GM21717 (cell line): ENCODE measurements around the gene MTOR.

Experiments
- ATAC-seq: cut with Tn5 transposase; IDR thresholded peaks from one replicate; pipeline ENCODE4 v1.9.1; 2021; ENCODE audit warnings: mild to moderate bottlenecking, moderate library complexity; ENCODE audit not compliant: unreplicated experiment

The MTOR gene

DNA sequence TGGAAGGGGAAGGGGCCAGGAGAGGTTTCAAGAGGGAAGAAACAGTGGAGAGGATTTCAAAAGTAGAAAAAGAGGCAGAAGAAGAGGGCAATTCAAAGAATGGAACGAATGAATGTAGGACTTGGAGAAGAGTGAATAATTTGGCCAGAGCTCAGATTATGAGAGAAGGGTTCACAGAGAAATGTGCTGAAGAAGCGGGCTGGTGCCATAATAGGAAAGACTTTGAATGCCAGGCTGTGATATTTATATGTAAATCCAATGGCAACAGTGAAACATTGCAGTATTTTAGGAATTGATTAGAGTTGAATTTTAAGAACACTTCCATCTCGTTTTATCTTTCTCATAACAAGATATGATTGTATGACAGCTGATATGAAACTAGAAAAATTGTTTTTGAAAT lies 109.2 kb downstream of the MTOR start:
- ATAC-seq = no peak

DNA sequence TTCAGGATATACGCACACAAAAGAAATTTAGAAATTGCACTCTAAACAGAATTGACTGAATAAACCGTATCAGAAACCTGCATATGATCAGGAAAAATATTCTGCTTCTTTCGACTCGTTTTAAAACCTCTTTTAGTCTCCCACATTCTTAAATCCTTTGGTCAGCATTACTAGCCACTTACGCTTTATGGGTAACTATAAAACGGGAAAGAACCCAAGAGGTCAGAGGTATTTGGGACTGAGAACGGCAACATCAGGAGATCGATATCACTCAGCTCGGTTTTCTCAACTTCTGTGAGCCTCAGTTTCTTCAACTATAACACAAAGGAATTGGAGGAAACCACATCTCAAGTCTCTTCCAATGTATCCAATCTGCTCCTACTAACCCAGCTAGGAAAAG lies 109.6 kb downstream of the MTOR start:
- no peak for ATAC-seq

DNA sequence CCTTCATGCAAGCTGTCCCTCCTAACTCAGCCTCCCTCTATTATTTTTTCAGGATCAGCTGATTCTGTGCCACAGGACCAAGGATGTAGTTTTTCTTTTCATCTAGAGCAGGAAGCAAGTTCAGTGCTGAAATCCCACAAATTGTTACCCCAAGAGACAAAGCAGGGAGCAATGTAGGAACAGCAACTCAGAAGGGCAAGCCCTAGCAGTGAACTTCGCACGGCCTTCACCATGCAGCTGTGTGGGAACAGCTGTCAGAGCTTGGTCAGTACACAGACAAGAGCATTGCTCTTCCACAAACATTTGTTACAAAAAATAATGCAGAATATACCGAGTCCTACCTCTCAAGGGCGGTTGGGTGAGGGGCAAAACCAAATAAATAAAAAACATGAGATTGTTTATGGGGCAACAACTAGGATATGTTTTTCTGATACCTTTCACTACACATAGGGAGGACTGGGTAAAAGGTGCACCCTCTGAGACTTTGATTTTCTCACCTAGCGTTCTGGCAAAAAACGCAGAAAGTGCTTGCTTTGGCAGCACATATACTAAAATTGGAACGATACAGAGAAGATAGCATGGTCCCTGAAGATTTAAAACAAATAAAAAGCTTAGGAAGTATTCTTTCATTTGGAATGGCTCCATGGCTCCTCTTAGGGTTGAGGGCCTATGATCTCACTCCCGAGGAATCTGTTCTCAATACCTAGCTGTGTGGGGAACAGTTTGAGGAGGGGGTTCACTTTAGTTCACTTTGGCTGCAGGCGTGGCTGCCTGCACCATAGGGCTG lies 110.3 kb downstream of the MTOR start:
- no peak for ATAC-seq

- no peak for ATAC-seq
Measured at GRCh38 chr1:11151114-11151513, 111.2 kb downstream of the MTOR start.

- ATAC-seq = no peak
Measured at GRCh38 chr1:11150326-11150725, 112.0 kb downstream of the MTOR start.

- ATAC-seq = no peak
Measured at GRCh38 chr1:11147197-11147770, 115.1 kb downstream of the MTOR start.

DNA sequence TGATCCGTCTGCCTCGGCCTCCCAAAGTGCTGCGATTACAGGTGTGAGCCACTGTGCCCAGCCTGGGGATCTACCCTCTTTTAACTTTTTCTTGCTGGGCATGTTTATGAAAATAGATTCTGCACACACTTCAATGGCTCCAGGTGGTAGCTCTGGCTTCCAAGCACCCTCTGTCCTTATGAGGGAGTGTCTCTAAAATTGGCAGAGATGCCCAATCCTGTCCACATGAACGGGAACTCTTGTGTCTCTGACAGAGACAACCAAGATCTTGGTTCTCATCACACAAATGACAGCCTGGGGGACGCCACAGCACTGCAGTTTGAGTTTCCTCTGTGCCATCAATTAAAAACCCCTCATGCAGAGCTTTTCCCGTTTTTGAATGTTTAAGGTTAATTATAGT lies 116.6 kb downstream of the MTOR start:
- no peak for ATAC-seq

DNA sequence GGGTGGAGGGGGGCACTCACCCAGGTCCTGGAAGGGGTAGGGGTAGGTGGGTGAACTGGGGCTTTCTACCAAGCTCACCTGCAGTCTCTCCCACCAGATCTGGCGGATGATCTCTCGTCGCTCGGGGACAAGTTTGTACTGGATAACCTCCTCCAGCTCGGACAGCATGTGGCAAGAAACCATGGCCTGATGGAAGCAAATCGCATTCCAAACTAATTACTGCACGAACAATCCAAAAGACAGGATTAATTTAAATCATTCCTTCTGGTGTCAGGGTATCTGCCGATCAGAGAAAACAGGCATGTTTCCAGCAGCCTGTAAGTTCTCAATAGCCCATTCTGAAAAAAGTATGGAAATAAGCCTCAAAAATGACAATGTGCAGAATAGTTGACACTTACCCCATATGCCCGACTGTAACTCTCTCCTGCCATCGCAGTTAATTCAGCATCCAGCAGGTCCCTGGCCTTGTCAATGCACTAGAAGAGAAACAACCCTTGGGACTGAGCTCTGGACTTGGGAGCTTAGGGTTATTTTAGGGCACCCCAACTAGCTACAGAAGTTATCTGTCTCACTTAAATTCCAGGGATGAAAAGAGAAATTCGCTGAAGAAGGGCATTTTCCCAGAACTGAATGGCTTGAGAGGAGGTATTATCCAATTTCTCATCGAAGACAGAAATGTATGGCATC lies 117.6 kb downstream of the MTOR start:
- no peak for ATAC-seq

- no peak for ATAC-seq
Measured at GRCh38 chr1:11143907-11144306, 118.4 kb downstream of the MTOR start.

- ATAC-seq = no peak
Measured at GRCh38 chr1:11143401-11143800, 119.0 kb downstream of the MTOR start.

DNA sequence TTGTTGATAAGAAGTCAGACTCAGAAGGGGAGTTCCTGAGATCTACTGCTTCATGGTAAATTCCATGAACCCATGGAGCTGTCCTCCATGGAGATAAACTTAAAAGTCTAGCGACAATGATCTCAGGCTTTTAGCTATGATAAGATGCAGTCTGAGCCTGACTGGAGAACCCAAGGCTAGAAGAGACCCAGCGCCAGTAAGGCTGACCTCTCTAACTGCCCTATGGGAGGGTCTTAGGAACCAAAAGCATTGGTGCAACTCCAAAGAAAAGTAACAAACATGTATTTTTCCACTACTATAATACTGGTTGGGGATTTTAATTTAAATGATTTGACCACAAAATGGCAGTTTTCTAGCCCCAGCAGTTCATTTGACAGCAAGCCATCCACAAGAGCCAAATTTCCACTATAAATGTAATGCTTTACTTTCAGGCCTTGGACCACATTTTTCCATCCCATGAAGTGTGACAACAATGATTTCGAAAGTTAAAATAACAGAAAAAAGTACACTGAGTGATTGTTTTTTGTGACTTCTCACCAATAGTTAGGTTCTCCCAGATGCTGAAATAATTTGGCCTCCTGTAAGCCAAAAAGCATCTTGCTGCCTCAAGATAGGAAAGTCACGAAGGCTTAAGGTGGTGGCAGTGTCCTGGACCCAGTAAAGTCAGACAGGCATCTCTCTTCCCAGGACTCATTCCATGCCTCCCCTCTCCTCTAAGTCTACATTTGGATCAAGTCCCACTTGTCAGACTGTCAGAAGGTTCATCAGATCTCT lies 119.5 kb downstream of the MTOR start:
- ATAC-seq = no peak

DNA sequence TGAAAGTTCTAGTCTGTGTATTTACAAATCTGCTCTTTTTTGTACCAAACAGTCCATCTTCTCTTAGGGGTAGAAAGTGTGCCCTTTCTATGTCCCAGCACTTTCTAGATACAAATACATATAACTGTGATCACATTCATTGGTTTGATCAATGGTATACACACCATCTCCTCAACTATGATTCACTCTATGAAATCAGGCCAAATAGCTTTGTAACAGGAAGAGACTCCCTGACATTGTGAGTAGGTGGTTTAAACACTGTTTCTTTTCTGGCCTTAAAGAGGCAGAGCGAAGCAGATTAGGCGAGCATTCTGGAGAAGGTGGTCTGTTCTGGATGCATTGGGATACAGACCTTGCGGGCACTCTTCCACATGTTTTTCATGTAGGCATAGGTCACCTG lies 123.4 kb downstream of the MTOR start:
- ATAC-seq = no peak

DNA sequence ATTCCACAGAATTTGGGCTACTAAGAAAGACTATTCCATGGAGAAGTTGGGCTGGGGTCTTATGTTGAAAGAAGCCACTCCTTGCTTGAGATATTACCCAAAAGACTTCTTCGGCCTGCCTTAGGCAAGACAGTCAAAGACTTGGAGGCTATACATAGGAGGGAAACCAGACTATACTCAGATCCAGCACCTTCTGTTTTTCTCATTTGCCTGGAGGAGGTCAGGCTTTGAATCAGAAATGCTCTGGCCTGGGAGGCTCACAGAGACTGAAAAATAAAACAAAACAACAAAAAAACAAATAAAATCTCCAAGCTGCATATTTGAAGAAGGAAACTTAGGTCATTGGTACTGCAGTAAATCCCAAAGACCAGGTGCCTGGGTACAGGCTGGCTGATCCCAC lies 124.3 kb downstream of the MTOR start:
- no peak for ATAC-seq

GRCh38 chr1:11134898-11135266 lies 127.5 kb downstream of the MTOR start:
- no peak for ATAC-seq

GRCh38 chr1:11134251-11134897 lies 128.0 kb downstream of the MTOR start:
- no peak for ATAC-seq

GRCh38 chr1:11132563-11133293 lies 129.6 kb downstream of the MTOR start:
- no peak for ATAC-seq

DNA sequence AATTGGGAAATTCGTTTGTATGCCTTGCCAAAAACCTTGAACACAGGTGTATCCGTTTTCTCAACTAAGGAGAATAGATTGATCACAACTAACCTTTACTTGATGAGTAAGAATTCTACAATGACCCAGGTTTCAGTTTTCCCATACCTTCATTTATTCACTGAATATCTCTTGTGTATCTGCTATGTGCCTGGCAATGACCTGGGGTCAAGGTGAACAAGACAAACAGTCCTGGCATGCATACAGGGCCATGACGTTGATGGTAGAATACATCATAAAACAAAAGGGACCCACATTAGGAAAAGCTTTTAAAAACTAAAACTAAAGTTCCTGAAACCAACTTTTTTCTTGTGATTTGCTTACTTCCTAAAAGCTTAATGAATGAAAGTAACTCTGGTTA lies 130.5 kb downstream of the MTOR start:
- no peak for ATAC-seq

DNA sequence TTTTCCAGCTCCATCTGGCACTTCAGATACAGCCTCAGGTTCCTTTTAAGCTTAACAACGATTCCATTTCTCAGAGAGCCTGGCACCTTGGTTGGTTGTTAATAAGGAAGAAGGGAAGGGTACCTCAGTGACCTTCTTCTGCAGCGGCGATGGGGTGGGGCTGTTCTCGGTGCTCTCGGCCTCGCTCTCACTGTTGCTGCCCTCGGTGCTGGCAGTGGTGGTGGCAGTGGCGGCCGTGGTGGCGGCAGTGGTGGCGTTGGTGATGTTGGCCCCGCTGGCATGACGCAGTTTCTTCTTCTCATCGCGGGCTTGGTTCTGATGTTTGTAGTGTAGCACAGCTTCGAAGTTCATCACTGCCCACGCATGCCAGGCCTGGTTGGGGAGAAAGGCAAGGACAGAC lies 131.9 kb downstream of the MTOR start:
- ATAC-seq = no peak

- no peak for ATAC-seq
Measured at GRCh38 chr1:11129649-11130390, 132.5 kb downstream of the MTOR start.

DNA sequence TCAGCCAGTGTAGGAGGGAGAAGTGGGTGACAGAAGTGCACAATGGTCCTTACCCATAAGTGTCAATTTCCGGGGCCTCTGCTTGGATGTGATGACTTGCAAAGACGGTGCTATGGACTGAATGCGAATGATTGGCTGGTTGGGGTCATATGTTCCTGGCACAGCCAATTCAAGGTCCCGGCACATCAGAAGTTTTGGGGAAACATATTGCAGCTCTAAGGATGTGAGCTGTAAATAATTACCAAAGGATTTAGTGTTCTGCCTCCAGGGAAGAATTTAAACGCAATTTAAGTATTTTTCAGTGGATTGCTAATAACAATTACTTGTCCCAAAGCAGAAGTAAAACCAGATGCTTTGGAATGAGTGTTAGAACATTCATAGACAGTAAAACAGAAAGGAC lies 135.8 kb downstream of the MTOR start:
- ATAC-seq = no peak
